HCT116 (cell line): ENCODE data around the gene DPH2.

Experiments
- CEBPB ChIP-seq: IDR thresholded peaks from 2 replicates; pipeline ENCODE4 v1.6.1; 2012; ENCODE audit warnings: low read depth
- EGR1 ChIP-seq: IDR thresholded peaks from 2 replicates; pipeline ENCODE4 v1.6.1; 2012; ENCODE audit warnings: low read depth
- EZH2 ChIP-seq: fragments of 200-600 bp; sonication (generic); IDR thresholded peaks from 2 replicates; pipeline ENCODE4 v1.6.1; 2017; ENCODE audit warnings: antibody characterized with exemption, mixed run types
- EZH2phosphoT487 ChIP-seq: fragments of 200-600 bp; IDR thresholded peaks from 2 replicates; pipeline ENCODE4 v1.6.1; 2018; ENCODE audit warnings: antibody characterized with exemption, borderline replicate concordance
- JUND ChIP-seq: IDR thresholded peaks from 2 replicates; pipeline ENCODE4 v1.6.1; 2012
- POLR2A ChIP-seq: IDR thresholded peaks from 2 replicates; pipeline ENCODE4 v1.7.0; 2011; ENCODE audit warnings: borderline replicate concordance; ENCODE audit not compliant: insufficient read depth, insufficient read length; ENCODE audit errors: extremely low read depth
- POLR2AphosphoS5 ChIP-seq: IDR thresholded peaks from 2 replicates; pipeline ENCODE4 v1.6.1; 2011; ENCODE audit warnings: mild to moderate bottlenecking, low read depth, low read length, moderate library complexity
- RAD21 ChIP-seq: IDR thresholded peaks from 2 replicates; pipeline ENCODE4 v1.6.1; 2012; ENCODE audit warnings: low read depth, mild to moderate bottlenecking
- SRF ChIP-seq: IDR thresholded peaks from 2 replicates; pipeline ENCODE4 v1.6.1; 2012; ENCODE audit warnings: low read depth
- TF ChIP-seq, protein P1 (sequence below), 3 experiments: fragments of 200-600 bp in 1 of 3; sonication (generic) in 1 of 3; IDR thresholded peaks in 2 of 3; conservative IDR thresholded peaks in 1 of 3; 2 replicates each; pipeline ENCODE4 v1.5.1; 2012 to 2017; ENCODE audit warnings: low read depth in 2 of 3, low read length in 2 of 3, antibody characterized with exemption in 1 of 3, borderline replicate concordance in 1 of 3, control low read depth in 1 of 3, mild to moderate bottlenecking in 1 of 3, mixed read lengths in 1 of 3, mixed run types in 1 of 3, moderate library complexity in 1 of 3; ENCODE audit not compliant: insufficient read depth in 1 of 3

DNA sequence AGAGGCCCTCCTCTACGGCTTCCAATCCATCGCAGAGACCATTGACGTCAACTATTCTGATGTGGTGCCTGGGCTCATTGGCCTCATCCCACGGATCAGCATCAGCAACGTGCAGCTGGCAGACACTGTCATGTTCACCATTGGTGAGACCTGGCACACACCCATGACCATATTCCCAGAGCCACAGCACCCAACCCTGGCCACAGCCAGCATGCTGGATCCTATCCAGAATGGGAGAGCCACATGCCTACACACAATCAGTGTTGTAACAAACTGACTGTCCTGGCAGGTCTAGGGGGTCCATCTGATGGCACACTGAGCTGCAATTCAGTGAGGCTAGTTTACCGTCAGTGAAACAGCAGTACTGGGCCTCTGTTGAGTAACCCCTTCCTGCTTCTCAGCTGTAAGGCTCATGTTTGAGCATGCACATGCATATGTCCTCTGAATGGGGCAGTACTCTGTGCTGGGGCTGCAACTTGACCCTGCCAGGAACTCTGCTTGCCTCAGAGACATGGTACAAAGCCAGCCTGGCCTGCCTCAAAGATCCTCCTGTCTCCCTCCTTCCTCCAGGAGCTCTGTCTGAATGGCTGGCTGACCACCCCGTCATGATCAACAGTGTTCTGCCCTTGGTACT lies 12.3 kb upstream of the DPH2 start:
- TF ChIP-seq, protein P1, sequence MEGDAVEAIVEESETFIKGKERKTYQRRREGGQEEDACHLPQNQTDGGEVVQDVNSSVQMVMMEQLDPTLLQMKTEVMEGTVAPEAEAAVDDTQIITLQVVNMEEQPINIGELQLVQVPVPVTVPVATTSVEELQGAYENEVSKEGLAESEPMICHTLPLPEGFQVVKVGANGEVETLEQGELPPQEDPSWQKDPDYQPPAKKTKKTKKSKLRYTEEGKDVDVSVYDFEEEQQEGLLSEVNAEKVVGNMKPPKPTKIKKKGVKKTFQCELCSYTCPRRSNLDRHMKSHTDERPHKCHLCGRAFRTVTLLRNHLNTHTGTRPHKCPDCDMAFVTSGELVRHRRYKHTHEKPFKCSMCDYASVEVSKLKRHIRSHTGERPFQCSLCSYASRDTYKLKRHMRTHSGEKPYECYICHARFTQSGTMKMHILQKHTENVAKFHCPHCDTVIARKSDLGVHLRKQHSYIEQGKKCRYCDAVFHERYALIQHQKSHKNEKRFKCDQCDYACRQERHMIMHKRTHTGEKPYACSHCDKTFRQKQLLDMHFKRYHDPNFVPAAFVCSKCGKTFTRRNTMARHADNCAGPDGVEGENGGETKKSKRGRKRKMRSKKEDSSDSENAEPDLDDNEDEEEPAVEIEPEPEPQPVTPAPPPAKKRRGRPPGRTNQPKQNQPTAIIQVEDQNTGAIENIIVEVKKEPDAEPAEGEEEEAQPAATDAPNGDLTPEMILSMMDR (IDR thresholded peaks at IDR 0.05 in 2 of 3, conservative IDR thresholded peaks at IDR 0.05 in 1 of 3; ENCODE audit: borderline replicate concordance in 1 of 3, insufficient read depth in 1 of 3, low read depth in 2 of 3, low read length in 2 of 3): no peak
- TF ChIP-seq EZH2phosphoT487 (no peak), SRF (no peak), EZH2 (no peak), JUND (no peak), RAD21 (no peak), POLR2A (no peak), EGR1 (no peak), POLR2AphosphoS5 (no peak), CEBPB (no peak)
